HG03025 (cell line): Measurements from ENCODE around the gene LEKR1.

Source experiments
- ATAC-seq: cut with Tn5 transposase; IDR thresholded peaks from one replicate; pipeline ENCODE4 v1.9.1; 2021; ENCODE audit warnings: mild to moderate bottlenecking, moderate library complexity; ENCODE audit not compliant: unreplicated experiment, low FRiP score

Gene LEKR1

DNA sequence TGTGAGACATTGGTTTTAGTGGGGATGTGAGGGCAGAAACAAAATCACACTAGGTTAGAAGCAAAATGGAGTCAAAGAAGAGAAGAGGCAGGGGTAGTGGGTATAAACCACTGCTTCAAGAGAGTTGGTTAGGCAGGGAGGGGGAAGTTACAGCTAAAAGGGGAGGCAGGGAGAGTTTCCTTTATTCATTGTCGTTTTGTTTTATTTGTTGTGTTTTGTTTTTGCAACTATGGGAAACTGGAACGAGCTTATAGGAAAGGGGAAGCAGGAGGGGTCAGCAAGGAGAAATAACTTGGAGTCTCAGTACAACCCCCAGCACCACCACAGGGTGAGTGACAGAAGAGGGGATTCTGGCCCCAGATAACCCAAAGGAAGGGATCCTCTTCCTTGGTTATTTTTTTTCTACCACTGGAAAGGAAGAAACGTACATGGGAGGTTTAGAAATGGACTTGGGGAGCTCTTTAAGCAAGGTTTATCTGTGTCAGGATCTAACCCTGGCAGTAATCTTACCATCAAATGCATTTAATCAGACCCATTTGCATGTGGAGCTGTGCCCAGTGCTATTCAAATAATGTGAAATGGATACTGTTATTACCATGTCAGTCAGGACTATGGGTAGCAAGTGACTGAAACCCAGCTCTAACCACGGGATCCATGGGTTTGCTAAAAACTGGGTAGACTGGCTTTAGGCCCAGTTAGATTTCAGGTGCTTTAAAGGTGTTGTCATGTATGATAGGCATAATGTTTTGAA is 265.1 kb downstream of the LEKR1 start:
- no peak for ATAC-seq

- no peak for ATAC-seq
Observed at GRCh38 chr3:157092230-157092629, 266.1 kb downstream of the LEKR1 start.

GRCh38 chr3:157093096-157093495 is 266.9 kb downstream of the LEKR1 start:
- ATAC-seq: no peak

DNA sequence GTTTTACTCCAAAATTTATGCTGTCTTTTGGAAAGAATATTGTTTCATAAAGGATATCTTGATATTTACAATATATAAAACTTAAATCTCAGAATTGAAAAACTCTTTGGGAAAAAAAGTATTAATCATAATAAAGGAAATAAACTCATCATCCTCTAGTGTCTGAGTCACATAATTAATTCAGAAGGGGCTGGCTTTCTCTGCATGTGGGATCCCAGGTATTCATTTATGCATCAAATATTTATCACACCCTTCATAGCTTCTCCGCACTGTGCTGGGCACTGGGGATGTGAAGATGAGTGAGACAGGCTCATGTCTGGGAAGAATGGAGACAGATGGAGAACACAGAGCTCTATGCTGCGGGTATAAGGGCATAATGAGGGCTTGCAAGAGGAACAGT is 268.1 kb downstream of the LEKR1 start:
- no peak for ATAC-seq

DNA sequence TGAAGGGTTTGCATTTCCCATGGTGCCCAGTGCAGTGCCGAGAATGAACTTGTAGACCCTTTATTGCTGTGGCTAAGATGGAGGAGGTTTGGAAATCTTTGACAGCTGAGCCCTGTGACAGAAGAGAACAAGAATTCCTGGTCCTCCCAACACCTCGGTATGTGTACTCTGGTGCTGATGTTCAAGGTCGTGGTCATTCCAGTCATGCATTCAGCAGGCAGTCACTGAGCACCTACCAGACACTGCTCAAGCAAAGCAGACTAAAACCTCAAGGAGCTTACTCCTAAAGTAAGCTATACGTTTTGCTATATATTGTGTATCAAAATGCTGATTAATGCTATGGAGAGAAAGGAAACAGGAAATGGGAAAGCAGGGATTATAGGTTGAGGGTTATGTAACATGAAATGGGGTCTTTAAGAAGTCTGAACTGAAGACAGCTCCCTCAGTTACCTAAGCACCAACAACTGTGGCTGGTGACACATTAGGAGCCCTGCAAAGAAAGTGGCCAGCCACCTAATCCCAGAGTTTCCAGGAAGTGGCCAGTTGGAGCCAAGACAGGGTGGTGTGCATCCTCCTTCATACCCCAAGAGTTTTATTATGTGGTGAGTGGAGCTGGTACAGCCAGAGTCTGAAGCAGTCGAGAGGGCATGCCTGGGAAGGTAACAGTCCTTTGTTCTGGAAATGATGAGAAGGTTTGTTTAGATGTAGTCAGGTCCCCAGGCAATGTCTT is 268.8 kb downstream of the LEKR1 start:
- no peak for ATAC-seq
